WI38 (cell line): ENCODE results near the gene FRYL.
"Not testable (repeated sequence)": the region's sequence is repeated elsewhere in the genome, so short reads cannot be mapped to it uniquely, and the experiment has no call there.

ENCODE experiments used
- H3K4me3 ChIP-seq: 2 replicates; pipeline ENCODE4 v1.5.1; 2011; ENCODE audit warnings: low read depth, mild to moderate bottlenecking, control low read depth, low read length
- CTCF ChIP-seq: IDR thresholded peaks from 2 replicates; pipeline ENCODE4 v1.5.1; 2012; ENCODE audit warnings: low read depth, mild to moderate bottlenecking, control low read depth, low read length

Gene FRYL

GRCh38 chr4:48467891-48468290, 312.2 kb downstream of the FRYL start:
- TF ChIP-seq CTCF: no peak
- H3K4me3 ChIP-seq: no peak overlapping the region

GRCh38 chr4:48467442-48467841, 312.6 kb downstream of the FRYL start:
- H3K4me3 ChIP-seq: no peak overlapping the region
- no peak for TF ChIP-seq CTCF

GRCh38 chr4:48462363-48462762, 317.7 kb downstream of the FRYL start:
- no peak overlapping the region for H3K4me3 ChIP-seq
- no peak for TF ChIP-seq CTCF

- H3K4me3 ChIP-seq: no peak overlapping the region
- TF ChIP-seq CTCF: no peak
These were observed 319.1 kb downstream of the FRYL start for GRCh38 chr4:48461000-48461399.

- H3K4me3 ChIP-seq: no peak overlapping the region
- TF ChIP-seq CTCF: no peak
These were observed 325.5 kb downstream of the FRYL start for GRCh38 chr4:48454591-48454990.

GRCh38 chr4:48451656-48452055, 328.4 kb downstream of the FRYL start:
- not testable (repeated sequence) for H3K4me3 ChIP-seq

- no peak overlapping the region for H3K4me3 ChIP-seq
- no peak for TF ChIP-seq CTCF
These were observed 329.3 kb downstream of the FRYL start for GRCh38 chr4:48450740-48451139.

- H3K4me3 ChIP-seq: no peak overlapping the region
These were observed 330.9 kb downstream of the FRYL start for GRCh38 chr4:48449151-48449550.

More at GRCh38 chr4:48449151-48449550, 330.9 kb downstream of the FRYL start:
- no peak for TF ChIP-seq CTCF
